Panc1 (cell line): ENCODE data around the gene ETV2. TPM values are rescaled to one million over a fixed set of nuclear protein-coding genes. Genes with fewer than 3 reads are reported as not detected.

Experiments used
- ATAC-seq: fragments of 200-7000 bp; cut with Tn5 transposase; 2 replicates; pipeline ENCODE4 v1.9.1; 2020; ENCODE audit warnings: mild to moderate bottlenecking, moderate library complexity
- BruUV-seq: library from RNA; stranded (reverse); fragments of 400-500 nt; replicated peaks from 2 replicates; lab custom pipeline; 2021; lab: Mats Ljungman, UMichigan
- CTCF ChIA-PET: fragments of 300-600 bp; sonication (Branson Sonifier 250); formaldehyde crosslinking; loops from one replicate; lab custom pipeline; 2022; ENCODE audit warnings: antibody characterized with exemption; lab: Charles Lee
- POLR2A ChIA-PET: fragments of 300-600 bp; sonication (Branson Sonifier 250); formaldehyde crosslinking; loops from one replicate; lab custom pipeline; 2022; ENCODE audit warnings: antibody characterized with exemption; lab: Charles Lee
- DNase-seq: peaks from one replicate; pipeline ENCODE4 v3.0.0-alpha.2; 2010; ENCODE audit warnings: low read depth, low spot score
- H3K27ac ChIP-seq: 2 replicates; pipeline ENCODE4 v1.5.1; 2011; ENCODE audit warnings: mild to moderate bottlenecking, low read length, inconsistent platforms
- H3K27me3 ChIP-seq: fragments of 200-500 bp; sonication (Bioruptor generic); 2 replicates; pipeline ENCODE4 v1.6.0; 2014; ENCODE audit warnings: low read length, inconsistent platforms; ENCODE audit not compliant: control insufficient read depth, insufficient read depth
- H3K36me3 ChIP-seq: fragments of 200-500 bp; sonication (Bioruptor generic); 2 replicates; pipeline ENCODE4 v1.5.1; 2014; ENCODE audit warnings: inconsistent platforms, mild to moderate bottlenecking, low read length, moderate library complexity; ENCODE audit not compliant: control insufficient read depth, insufficient read depth
- H3K4me1 ChIP-seq: 2 replicates; pipeline ENCODE4 v1.5.1; 2011; ENCODE audit warnings: inconsistent platforms, mild to moderate bottlenecking, low read length, moderate library complexity; ENCODE audit not compliant: control insufficient read depth, insufficient read depth
- H3K4me3 ChIP-seq, 2 experiments: 2 replicates each; pipeline ENCODE4 v1.5.1; 2011 to 2012; ENCODE audit warnings: low read depth in 2 of 2, low read length in 2 of 2, mild to moderate bottlenecking in 2 of 2, inconsistent platforms in 1 of 2, moderate library complexity in 1 of 2
- H3K9me3 ChIP-seq: fragments of 200-500 bp; sonication (Bioruptor generic); 2 replicates; pipeline ENCODE4 v1.5.1; 2014; ENCODE audit warnings: low read depth, mild to moderate bottlenecking, inconsistent platforms, low read length, moderate library complexity; ENCODE audit not compliant: control insufficient read depth, insufficient read depth
- CTCF ChIP-seq: fragments of 450-650 bp; IDR thresholded peaks from 2 replicates; pipeline ENCODE4 v1.5.1; 2017; ENCODE audit warnings: mild to moderate bottlenecking
- POLR2AphosphoS5 ChIP-seq: IDR thresholded peaks from 2 replicates; pipeline ENCODE4 v1.6.1; 2012; ENCODE audit warnings: mild to moderate bottlenecking, low read depth, low read length, moderate library complexity
- REST ChIP-seq, 2 experiments: IDR thresholded peaks; 2 replicates each; pipeline ENCODE4 v1.6.1; 2011 to 2012; ENCODE audit warnings: low read depth in 2 of 2, control low read depth in 1 of 2, low read length in 1 of 2, mild to moderate bottlenecking in 1 of 2, moderate library complexity in 1 of 2; ENCODE audit not compliant: insufficient read depth in 1 of 2
- SIN3A ChIP-seq: IDR thresholded peaks from 2 replicates; pipeline ENCODE4 v1.6.1; 2012; ENCODE audit warnings: low read depth, mild to moderate bottlenecking, low read length, moderate library complexity, borderline replicate concordance; ENCODE audit not compliant: insufficient read depth
- TCF7L2 ChIP-seq: IDR thresholded peaks from 2 replicates; pipeline ENCODE4 v1.6.1; 2011; ENCODE audit warnings: mild to moderate bottlenecking, low read depth, low read length, inconsistent platforms
- in situ Hi-C: cut with HindIII; loops from 2 replicates; pipeline ENCODE4 v1.10.0; 2016; ENCODE audit warnings: low sequenced_read_pairs, low pct_unique_long_range_greater_than_20kb
- intact Hi-C: fragments of 100-400 bp; cut with micrococcal nuclease; formaldehyde crosslinking; loops from one replicate; pipeline ENCODE4 v1.10.0; 2022; ENCODE audit not compliant: unreplicated experiment
- total RNA-seq: library from RNA; stranded (reverse); gene quantifications from one replicate; pipeline ENCODE4 v1.2.1, GENCODE V29; 2021; ENCODE audit not compliant: unreplicated experiment

ETV2 gene
- total RNA-seq, 1 experiment from 2014 or later, result 2.8 TPM

- H3K36me3 ChIP-seq, result peaks cover 19% of the 10 kb centered on the region
- POLR2A ChIA-PET, result interaction anchor here (0.7 kb wide), 1 partner anchor 370 kb away, joined by 5 read pairs; the partner anchor contains the start of gene MAG
Observed at GRCh38 chr19:35661995-35662340, 20.4 kb downstream of the ETV2 start.

GRCh38 chr19:35663981-35664380 lies 22.4 kb downstream of the ETV2 start:
- intact Hi-C loops, result no loop called here
- ChIA-PET CTCF (no interaction called here), POLR2A (interaction anchor here (0.6 kb wide), 1 partner anchor 13 kb away, joined by 3 read pairs; no protein-coding TSS in a partner anchor)
- Histone ChIP-seq H3K27ac (no peak overlapping the region), H3K36me3 (0 out of 2 replicates have a peak, but pooled peaks cover 7% of the 10 kb centered on the region), H3K27me3 (no peaks in the 10 kb centered on the region), H3K9me3 (no peaks in the 10 kb centered on the region), H3K4me3 (no peak overlapping the region), H3K4me1 (no peaks in the 10 kb centered on the region)
- in situ Hi-C loops, result no loop called here
- no peak for DNase-seq
- no TSS peak for BruUV-seq
- TF ChIP-seq SIN3A (no peak), CTCF (no peak), TCF7L2 (no peak), POLR2AphosphoS5 (no peak), REST (IDR thresholded peaks at IDR 0.05; ENCODE audit: insufficient read depth in 1 of 2, low read depth in 2 of 2, low read length in 1 of 2) (no peak)
- no peak for ATAC-seq

More at GRCh38 chr19:35661995-35662340, 20.4 kb downstream of the ETV2 start:
- no TSS peak for BruUV-seq
- intact Hi-C loops (no loop called here), in situ Hi-C loops (no loop called here)
- DNase-seq, result no peak
- H3K27me3 ChIP-seq, result no peaks in the 10 kb centered on the region
- no peaks in the 10 kb centered on the region for H3K4me1 ChIP-seq
- no peak for ATAC-seq
- H3K27ac ChIP-seq, result no peak overlapping the region
- H3K9me3 ChIP-seq, result no peaks in the 10 kb centered on the region
- no peak overlapping the region for H3K4me3 ChIP-seq
- CTCF ChIA-PET, result interaction anchor here (0.6 kb wide), 1 partner anchor 1312 kb away, joined by 3 read pairs; no protein-coding TSS in a partner anchor
- no peak for TF ChIP-seq CTCF
- no peak for TF ChIP-seq REST (IDR thresholded peaks at IDR 0.05; ENCODE audit: insufficient read depth in 1 of 2, low read depth in 2 of 2, low read length in 1 of 2)
- TF ChIP-seq TCF7L2, result no peak
- TF ChIP-seq SIN3A, result no peak
- TF ChIP-seq POLR2AphosphoS5, result no peak
